Small intestine (tissue), 16 donors: Measurements from ENCODE around the gene STX7. TPM values are rescaled to one million over a fixed set of nuclear protein-coding genes. Genes with fewer than 3 reads are reported as not detected.
"Not testable (repeated sequence)": the region's sequence is repeated elsewhere in the genome, so short reads cannot be mapped to it uniquely, and the experiment has no call there.

Source experiments
- DNase-seq, 2 donors: peaks; one replicate each; pipeline versions ENCODE4 v3.0.0 to v3.0.0-alpha.2; 2013
- FAIRE-seq: peaks from 2 replicates; lab custom pipeline; 2012; peaks lifted over from hg19 to GRCh38; lab: Jason Lieb, UNC
- H3K27ac ChIP-seq, 3 donors: one replicate each; pipeline ENCODE4 v1.5.1; 2013; ENCODE audit warnings: low read length in 2 of 3, mild to moderate bottlenecking in 2 of 3, control low read depth in 1 of 3, inconsistent platforms in 1 of 3, low read depth in 1 of 3, moderate library complexity in 1 of 3
- H3K27me3 ChIP-seq, 3 donors: one replicate each; pipeline ENCODE4 v1.6.1; 2013; ENCODE audit warnings: low read length in 3 of 3, inconsistent platforms in 1 of 3; ENCODE audit not compliant: control insufficient read depth in 3 of 3, insufficient read depth in 3 of 3
- H3K36me3 ChIP-seq, 3 donors: one replicate each; pipeline ENCODE4 v1.6.1; 2013; ENCODE audit warnings: low read length in 3 of 3, inconsistent platforms in 1 of 3, low read depth in 1 of 3, mild to moderate bottlenecking in 1 of 3, moderate library complexity in 1 of 3; ENCODE audit not compliant: control insufficient read depth in 3 of 3, insufficient read depth in 2 of 3
- H3K4me1 ChIP-seq, 3 donors: one replicate each; pipeline ENCODE4 v1.6.1; 2013; ENCODE audit warnings: low read length in 2 of 3, inconsistent platforms in 1 of 3, low read depth in 1 of 3, mild to moderate bottlenecking in 1 of 3, moderate library complexity in 1 of 3; ENCODE audit not compliant: control insufficient read depth in 3 of 3, insufficient read depth in 2 of 3
- H3K4me3 ChIP-seq, 3 donors: one replicate each; pipeline ENCODE4 v1.5.1; 2013; ENCODE audit warnings: low read length in 3 of 3, control low read depth in 1 of 3, inconsistent platforms in 1 of 3, low read depth in 1 of 3, mild to moderate bottlenecking in 1 of 3, moderate library complexity in 1 of 3
- H3K9me3 ChIP-seq, 2 donors: one replicate each; pipeline ENCODE4 v1.6.1; 2013; ENCODE audit warnings: low read depth in 1 of 2, low read length in 1 of 2; ENCODE audit not compliant: control insufficient read depth in 2 of 2, insufficient read depth in 1 of 2
- WGBS, 3 donors: extraction: QIAGEN DNeasy Blood & Tissue Kit; methylation state at CpG; one replicate each; pipeline ENCODE4 v1.1.7; 2013; 5-methylcytosine and 5-hydroxymethylcytosine counted together
- long read RNA-seq, 10 donors: transcript quantifications; one replicate each; lab custom pipeline, GENCODE V29; 2026
- polyA plus RNA-seq, 4 donors: library from polyadenylated mRNA; stranded (reverse) in 3 of 4; unstranded in 1 of 4; fragments of 200-250 nt in 3 of 4; fragments of 120-200 nt in 1 of 4; gene quantifications; one replicate each; pipeline versions ENCODE4 v1.2.1 to v1.2.3, GENCODE V29; 2013
- donor health status: healthy with polysubstance abuse.
- donor health status: control.
- donor health status: control.
- donor health status: Bipolar disorder and iron deficiency.
- donor health status: healthy.

STX7 gene, protein sequence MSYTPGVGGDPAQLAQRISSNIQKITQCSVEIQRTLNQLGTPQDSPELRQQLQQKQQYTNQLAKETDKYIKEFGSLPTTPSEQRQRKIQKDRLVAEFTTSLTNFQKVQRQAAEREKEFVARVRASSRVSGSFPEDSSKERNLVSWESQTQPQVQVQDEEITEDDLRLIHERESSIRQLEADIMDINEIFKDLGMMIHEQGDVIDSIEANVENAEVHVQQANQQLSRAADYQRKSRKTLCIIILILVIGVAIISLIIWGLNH
- 10 to 100 TPM; 24.7 to 91.8 (median 34.6) TPM for polyA plus RNA-seq
- long read RNA-seq, donor 1, full-length matches to known transcripts = 39 of 75 reads
- long read RNA-seq, donor 1, partial matches to known transcripts = 36 of 75 reads
- long read RNA-seq, donor 1, other reads (novel, unspliced or antisense) = 0 of 75 reads
- long read RNA-seq, donor 2, full-length matches to known transcripts = 7 of 7 reads
- long read RNA-seq, donor 2, partial matches to known transcripts = 0 of 7 reads
- long read RNA-seq, donor 2, other reads (novel, unspliced or antisense) = 0 of 7 reads
- long read RNA-seq, donor 3, full-length matches to known transcripts = 14 of 14 reads
- long read RNA-seq, donor 3, partial matches to known transcripts = 0 of 14 reads
- long read RNA-seq, donor 3, other reads (novel, unspliced or antisense) = 0 of 14 reads
- long read RNA-seq, donor 4 = 0 reads
- long read RNA-seq, donor 5, full-length matches to known transcripts = 3 of 3 reads
- long read RNA-seq, donor 5, partial matches to known transcripts = 0 of 3 reads
- long read RNA-seq, donor 5, other reads (novel, unspliced or antisense) = 0 of 3 reads
- long read RNA-seq, donor 6, full-length matches to known transcripts = 12 of 25 reads
- long read RNA-seq, donor 6, partial matches to known transcripts = 13 of 25 reads
- long read RNA-seq, donor 6, other reads (novel, unspliced or antisense) = 0 of 25 reads
- long read RNA-seq, donor 7, full-length matches to known transcripts = 24 of 24 reads
- long read RNA-seq, donor 7, partial matches to known transcripts = 0 of 24 reads
- long read RNA-seq, donor 7, other reads (novel, unspliced or antisense) = 0 of 24 reads
- long read RNA-seq, donor 8, full-length matches to known transcripts = 4 of 4 reads
- long read RNA-seq, donor 8, partial matches to known transcripts = 0 of 4 reads
- long read RNA-seq, donor 8, other reads (novel, unspliced or antisense) = 0 of 4 reads
- long read RNA-seq, donor 9, full-length matches to known transcripts = 4 of 4 reads
- long read RNA-seq, donor 9, partial matches to known transcripts = 0 of 4 reads
- long read RNA-seq, donor 9, other reads (novel, unspliced or antisense) = 0 of 4 reads
- long read RNA-seq, donor 10, full-length matches to known transcripts = 15 of 28 reads
- long read RNA-seq, donor 10, partial matches to known transcripts = 13 of 28 reads
- long read RNA-seq, donor 10, other reads (novel, unspliced or antisense) = 0 of 28 reads

DNA sequence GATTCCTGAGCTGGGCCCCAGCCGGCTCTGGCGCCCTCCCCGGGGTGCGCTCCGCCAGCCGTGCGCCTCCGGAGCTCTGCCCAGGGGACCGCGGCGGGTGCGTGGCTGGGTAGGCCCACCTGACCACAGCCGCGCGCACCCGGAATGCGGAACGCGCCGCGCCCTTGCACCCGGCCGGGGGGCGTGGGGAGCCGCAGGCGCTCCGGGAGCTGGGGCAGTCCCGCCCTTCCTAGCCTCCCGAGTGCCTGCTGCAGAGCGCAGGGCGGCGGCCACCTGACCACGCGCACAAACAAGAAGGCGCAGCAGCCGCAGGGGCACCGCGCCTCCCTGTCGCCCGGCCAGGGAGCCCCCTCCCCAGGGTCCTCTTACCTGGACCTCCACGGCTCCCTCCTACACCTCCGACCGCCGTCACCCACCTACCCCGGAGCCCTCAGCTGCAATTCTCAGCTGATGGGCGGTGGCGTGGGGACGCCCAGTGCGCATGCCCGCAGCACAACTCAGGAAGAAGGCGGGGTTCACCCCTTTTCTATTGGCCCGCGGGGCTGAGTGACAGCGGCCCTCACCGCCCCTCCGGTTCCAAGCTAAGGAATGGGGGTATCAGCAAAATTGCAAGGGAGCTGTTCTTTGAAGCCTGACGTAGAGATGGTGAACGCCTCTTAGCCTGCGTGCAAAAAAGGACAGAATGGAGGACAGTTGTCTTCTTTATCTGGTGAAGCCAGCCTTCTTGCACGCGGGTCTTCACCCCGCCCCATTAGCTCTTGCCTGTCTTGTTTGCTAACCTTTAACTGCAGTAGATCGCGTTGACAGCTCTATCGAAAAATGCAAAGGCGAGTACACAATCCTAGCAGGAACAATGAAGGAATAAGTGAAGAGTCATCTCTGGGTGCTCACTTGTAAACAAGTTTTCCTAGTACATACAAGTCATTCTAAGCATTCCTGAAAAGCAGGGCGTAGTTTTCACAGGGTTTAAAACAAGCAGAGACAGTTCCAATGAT is at the start of gene STX7:
STX7 (minus strand) TSS at position 479 of the 995 bp plus-strand sequence. CDS start 9,586 bp downstream, outside the sequence.
- no peaks in the 10 kb centered on the region for H3K9me3 ChIP-seq
- H3K4me3 ChIP-seq = peak within 1 kb of the TSS; percentile 76 to 93 (median 90)
- FAIRE-seq (no peak), DNase-seq (peak; percentile 97)
- H3K27me3 ChIP-seq = no peaks in the 10 kb centered on the region
- 1% methylated on average over 44 to 67 of the region's 67 CpGs for WGBS, 3 donors
- peaks cover 4 to 15% (median 7%) of the 10 kb centered on the region in 3 donors for H3K4me1 ChIP-seq
- peak within 1 kb of the TSS; percentile 81 to 88 (median 84) for H3K27ac ChIP-seq
- peaks cover 2 to 6% (median 6%) of the 10 kb centered on the region in 3 donors for H3K36me3 ChIP-seq

DNA sequence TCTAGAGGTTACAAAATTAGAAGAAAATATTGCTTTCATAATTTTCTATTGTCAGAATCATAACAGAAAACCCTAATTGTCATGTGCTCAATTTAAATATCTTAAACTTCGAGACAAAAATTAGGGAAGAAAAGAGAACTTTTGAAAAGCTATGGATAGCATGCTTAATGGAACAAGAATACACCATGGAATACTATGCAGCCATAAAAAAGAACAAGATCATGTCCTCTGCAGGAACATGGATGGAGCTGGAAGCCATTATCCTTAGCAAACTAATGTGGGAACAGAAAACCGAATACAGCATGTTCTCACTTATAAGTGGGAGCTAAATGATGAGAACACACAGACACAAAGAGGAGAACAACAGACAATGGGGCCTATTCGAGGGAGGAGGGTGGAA is 47.2 kb upstream of the STX7 start:
- not testable (repeated sequence) for H3K27ac ChIP-seq, H3K4me3 ChIP-seq, H3K36me3 ChIP-seq, H3K27me3 ChIP-seq, H3K9me3 ChIP-seq, DNase-seq, H3K4me1 ChIP-seq, FAIRE-seq
- 76 to 82% (median 80%) methylated on average over 3 of the region's 3 CpGs for WGBS, 3 donors

DNA sequence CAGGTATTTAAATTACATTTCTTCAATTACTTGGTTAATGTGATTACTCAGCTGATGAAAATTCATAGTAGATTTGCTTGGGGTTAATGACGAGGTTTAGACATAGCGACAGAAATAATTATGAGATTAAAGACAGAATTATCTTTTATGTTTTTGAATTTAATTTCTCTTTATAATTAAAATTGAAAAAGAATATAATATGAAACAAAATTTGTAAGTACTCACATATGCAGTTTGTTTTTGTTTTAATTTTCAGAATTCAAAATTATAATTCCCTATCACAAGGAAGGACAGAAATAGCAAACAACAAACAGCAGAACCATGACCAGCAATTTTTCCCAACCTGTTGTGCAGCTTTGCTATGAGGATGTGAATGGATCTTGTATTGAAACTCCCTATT is 39.5 kb upstream of the STX7 start, which contains the start of gene TAAR8:
TAAR8 (plus strand) TSS at position 301 of the 400 bp plus-strand sequence; CDS start at position 322, 21 bp downstream.
- H3K36me3 ChIP-seq = no peaks in the 10 kb centered on the region
- no peaks in the 10 kb centered on the region for H3K4me1 ChIP-seq
- DNase-seq = no peak
- no peak within 1 kb of the TSS for H3K4me3 ChIP-seq
- no peaks in the 10 kb centered on the region for H3K9me3 ChIP-seq
- peak; percentile 10 for FAIRE-seq
- H3K27ac ChIP-seq = no peak within 1 kb of the TSS
- WGBS, 3 donors = 90 to 94% (median 93%) methylated on average over 2 of the region's 2 CpGs
- H3K27me3 ChIP-seq = no peaks in the 10 kb centered on the region

DNA sequence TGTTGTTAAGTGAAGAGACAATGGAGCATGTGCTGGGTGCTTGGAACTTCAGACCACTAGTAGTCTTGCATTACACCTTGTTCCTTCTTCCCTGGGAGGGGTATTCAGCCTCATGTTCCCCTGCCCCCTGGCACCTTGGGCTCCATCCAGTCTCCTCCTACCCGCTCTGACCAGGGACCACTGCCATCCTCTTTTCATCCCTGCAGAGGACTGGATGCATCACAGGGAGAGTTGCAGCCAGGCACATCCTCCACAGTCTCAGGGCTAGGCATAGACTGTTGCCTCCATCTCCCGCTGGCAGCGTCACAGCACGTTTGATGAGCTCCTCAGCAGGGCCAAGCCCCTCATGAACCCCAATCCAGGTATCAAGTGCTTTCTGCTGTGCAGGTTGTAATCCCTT is 38.3 kb upstream of the STX7 start:
- Histone ChIP-seq H3K9me3 (no peaks in the 10 kb centered on the region), H3K4me1 (no peaks in the 10 kb centered on the region), H3K4me3 (no peak overlapping the region), H3K36me3 (no peaks in the 10 kb centered on the region), H3K27ac (no peak overlapping the region), H3K27me3 (no peaks in the 10 kb centered on the region)
- DNase-seq (no peak), FAIRE-seq (no peak)
- 87 to 92% (median 88%) methylated on average over 4 of the region's 4 CpGs for WGBS, 3 donors

DNA sequence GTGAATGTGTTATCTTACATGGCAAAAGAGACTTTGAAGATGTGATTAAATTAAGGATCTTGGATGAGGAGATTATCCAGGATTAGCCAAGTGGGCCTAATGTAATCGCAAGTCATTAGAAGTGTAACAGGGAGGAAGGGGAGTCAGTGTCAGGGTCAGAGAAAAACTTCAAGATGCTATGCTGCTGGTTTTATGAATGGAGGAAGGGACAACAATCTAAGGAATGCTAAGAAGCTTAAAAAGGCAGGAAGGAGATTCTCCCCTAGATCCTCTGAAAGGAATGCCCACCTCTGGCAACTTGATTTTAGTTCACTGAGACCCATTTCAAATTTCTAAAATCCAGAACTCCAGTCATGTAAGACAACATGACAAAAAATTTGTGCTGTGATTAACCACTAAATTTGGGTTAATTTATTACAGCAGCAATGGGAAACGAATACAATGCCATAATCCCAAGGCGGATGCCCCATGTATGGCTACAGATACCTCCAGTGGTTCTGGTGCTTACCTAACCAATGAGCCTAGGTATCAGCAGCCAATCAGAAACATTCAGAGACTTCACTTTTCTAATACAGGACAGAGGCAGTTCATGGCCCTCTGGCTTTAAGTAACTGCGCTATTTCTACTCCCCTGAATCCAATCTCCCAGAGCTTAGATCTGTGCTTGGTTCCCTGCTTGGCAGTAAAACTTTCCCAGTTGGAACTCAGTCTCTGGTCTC is 36.0 kb upstream of the STX7 start:
- DNase-seq (no peak), FAIRE-seq (no peak)
- Histone ChIP-seq H3K4me3 (no peak overlapping the region), H3K4me1 (no peaks in the 10 kb centered on the region), H3K27me3 (no peaks in the 10 kb centered on the region), H3K9me3 (no peaks in the 10 kb centered on the region), H3K36me3 (no peaks in the 10 kb centered on the region), H3K27ac (no peak overlapping the region)
- 93 to 95% (median 95%) methylated on average over 4 of the region's 4 CpGs for WGBS, 3 donors

DNA sequence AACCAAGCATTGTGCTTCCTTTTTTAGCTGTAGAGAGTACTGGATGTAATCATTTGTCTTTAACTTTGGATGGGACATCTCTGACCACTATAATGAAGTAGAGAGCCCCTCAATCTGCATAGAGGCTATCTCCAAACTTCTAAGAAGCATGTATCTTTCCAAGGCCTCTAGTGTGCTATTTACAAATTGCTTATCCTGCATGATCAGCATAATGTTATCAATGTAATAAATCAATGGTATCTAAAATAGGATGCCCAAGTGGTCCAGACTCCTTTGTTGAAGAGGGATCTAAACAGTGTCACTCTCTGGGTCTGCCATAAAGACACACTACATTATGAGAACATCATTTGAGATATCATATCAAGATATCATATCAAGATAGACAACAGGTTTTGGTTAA is 31.9 kb upstream of the STX7 start:
- no peak overlapping the region for H3K27ac ChIP-seq
- DNase-seq (no peak), FAIRE-seq (no peak)
- H3K4me3 ChIP-seq = no peak overlapping the region
- no peaks in the 10 kb centered on the region for H3K27me3 ChIP-seq
- no peaks in the 10 kb centered on the region for H3K9me3 ChIP-seq
- no peaks in the 10 kb centered on the region for H3K36me3 ChIP-seq
- no peaks in the 10 kb centered on the region for H3K4me1 ChIP-seq

DNA sequence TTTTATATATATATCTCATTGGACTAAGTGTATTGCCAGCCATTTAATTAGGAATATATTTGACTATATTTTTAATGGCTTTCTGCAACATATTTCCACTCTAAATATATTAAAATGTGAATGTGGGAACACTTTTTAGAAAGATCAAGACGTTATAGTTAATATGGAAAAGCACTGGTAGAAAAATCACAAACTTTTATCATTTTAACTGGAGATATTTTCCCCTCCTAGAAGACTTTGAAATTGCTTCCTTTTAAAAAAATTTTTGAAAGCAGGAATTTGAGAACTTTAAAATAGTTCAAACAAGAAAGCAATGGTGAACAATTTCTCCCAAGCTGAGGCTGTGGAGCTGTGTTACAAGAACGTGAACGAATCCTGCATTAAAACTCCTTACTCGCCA is 25.1 kb upstream of the STX7 start, which contains the start of gene TAAR9:
TAAR9 (plus strand) TSS at position 301 of the 400 bp plus-strand sequence; CDS start at position 314, 13 bp downstream.
- Histone ChIP-seq H3K27me3 (no peaks in the 10 kb centered on the region), H3K27ac (no peak within 1 kb of the TSS), H3K4me1 (no peaks in the 10 kb centered on the region), H3K9me3 (peaks cover 0 to 3% of the 10 kb centered on the region in 2 donors), H3K4me3 (no peak within 1 kb of the TSS), H3K36me3 (no peaks in the 10 kb centered on the region)
- FAIRE-seq = no peak
- DNase-seq = no peak
- WGBS, 3 donors = 83 to 87% (median 87%) methylated on average over 4 of the region's 4 CpGs
